Measurements from ENCODE around the gene CDK12. TPM values are rescaled to one million over a fixed set of nuclear protein-coding genes. Genes with fewer than 3 reads are reported as not detected.
"Not testable (repeated sequence)": the region's sequence is repeated elsewhere in the genome, so short reads cannot be mapped to it uniquely, and the experiment has no call there.

The CDK12 gene
- total RNA-seq, result 10 to 100 TPM; 17.4 to 25.1 TPM

GRCh38 chr17:39461113-39461925, at the start of gene CDK12:
TSS of gene CDK12 (plus strand) at chr17:39461486. CDS start at chr17:39462072, 586 bp downstream.
- H3K27me3 ChIP-seq, result no peaks in the 10 kb centered on the region
- peak; percentile 93 for ATAC-seq
- TF ChIP-seq POLR2A (IDR thresholded peaks at IDR 0.05) (peak; percentile 80 to 98 (median 97)), CTCF (IDR thresholded peaks at IDR 0.05) (peak in 1 of 7 experiments; percentile 23)
- H3K36me3 ChIP-seq (replicated peaks in 1 of 2; ENCODE audit: insufficient read depth in 1 of 2, low read depth in 2 of 2), result no peaks in the 10 kb centered on the region
- intact Hi-C loops (cut with DNase I), result no loop called here
- H3K9me3 ChIP-seq, result no peaks in the 10 kb centered on the region
- H3K27ac ChIP-seq, result peak within 1 kb of the TSS; percentile 89 to 99 (median 96)
- peaks cover 30% of the 10 kb centered on the region for H3K4me1 ChIP-seq
- 1% methylated on average over 30 to 50 of the region's 51 CpGs for WGBS, 2 donors
- DNase-seq, result peak; percentile 97 to 99 (median 98)
- peak within 1 kb of the TSS; percentile 40 to 78 for H3K4me3 ChIP-seq

GRCh38 chr17:39416141-39416540, 45.1 kb upstream of the CDK12 start:
- 84 to 100% methylated on average over 1 of the region's 1 CpG for WGBS, 2 donors
- ATAC-seq (no peak), DNase-seq (no peak)
- H3K27ac ChIP-seq, result no peak overlapping the region
- TF ChIP-seq POLR2A (IDR thresholded peaks at IDR 0.05), result no peak
- no peak for TF ChIP-seq CTCF (IDR thresholded peaks at IDR 0.05)
- H3K27me3 ChIP-seq, result no peaks in the 10 kb centered on the region
- H3K36me3 ChIP-seq (replicated peaks in 1 of 2; ENCODE audit: insufficient read depth in 1 of 2, low read depth in 2 of 2), result peaks cover 8 to 29% of the 10 kb centered on the region in 2 donors
- intact Hi-C loops (cut with DNase I), result no loop called here
- H3K4me1 ChIP-seq, result no peaks in the 10 kb centered on the region
- H3K4me3 ChIP-seq, result no peak overlapping the region
- no peaks in the 10 kb centered on the region for H3K9me3 ChIP-seq

GRCh38 chr17:39429600-39429999, 31.7 kb upstream of the CDK12 start:
- peaks cover 8 to 31% of the 10 kb centered on the region in 2 donors for H3K36me3 ChIP-seq (replicated peaks in 1 of 2; ENCODE audit: insufficient read depth in 1 of 2, low read depth in 2 of 2)
- no peaks in the 10 kb centered on the region for H3K27me3 ChIP-seq
- intact Hi-C loops (cut with DNase I), result no loop called here
- no peak overlapping the region for H3K4me3 ChIP-seq
- H3K9me3 ChIP-seq, result no peaks in the 10 kb centered on the region
- TF ChIP-seq CTCF (IDR thresholded peaks at IDR 0.05) (no peak), POLR2A (IDR thresholded peaks at IDR 0.05) (no peak)
- WGBS, 2 donors, result 97 to 100% methylated on average over 2 to 4 of the region's 4 CpGs
- no peak overlapping the region for H3K27ac ChIP-seq
- DNase-seq, result no peak
- H3K4me1 ChIP-seq, result no peaks in the 10 kb centered on the region
- no peak for ATAC-seq

GRCh38 chr17:39439868-39440267, 21.4 kb upstream of the CDK12 start:
- intact Hi-C loops (cut with DNase I), result loop anchor here (10.0 kb wide), 1 partner anchor 55 kb away; no protein-coding TSS in a partner anchor
- not testable (repeated sequence) for H3K27me3 ChIP-seq, H3K4me3 ChIP-seq, DNase-seq, H3K9me3 ChIP-seq, H3K4me1 ChIP-seq, ATAC-seq, H3K27ac ChIP-seq
- WGBS, 2 donors, result 83 to 93% methylated on average over 2 of the region's 2 CpGs
- peaks cover 4 to 28% of the 10 kb centered on the region in 2 donors for H3K36me3 ChIP-seq (replicated peaks in 1 of 2; ENCODE audit: insufficient read depth in 1 of 2, low read depth in 2 of 2)

GRCh38 chr17:39443326-39443725, 18.0 kb upstream of the CDK12 start:
- Histone ChIP-seq H3K36me3 (replicated peaks in 1 of 2; ENCODE audit: insufficient read depth in 1 of 2, low read depth in 2 of 2) (peaks cover 14 to 24% of the 10 kb centered on the region in 2 donors), H3K4me1 (no peaks in the 10 kb centered on the region)
- no peak for ATAC-seq

More at GRCh38 chr17:39443326-39443725, 18.0 kb upstream of the CDK12 start:
- H3K27ac ChIP-seq, result no peak overlapping the region
- H3K4me3 ChIP-seq, result no peak overlapping the region
- TF ChIP-seq POLR2A (IDR thresholded peaks at IDR 0.05), result no peak
- TF ChIP-seq CTCF (IDR thresholded peaks at IDR 0.05), result no peak
- no peaks in the 10 kb centered on the region for H3K27me3 ChIP-seq
- DNase-seq, result no peak
- H3K9me3 ChIP-seq, result no peaks in the 10 kb centered on the region
- intact Hi-C loops (cut with DNase I), result no loop called here

Measured in body of pancreas (tissue), 4 donors.